WTC11 (cell line): Measurements from ENCODE around the gene ABCC6. TPM values are rescaled to one million over a fixed set of nuclear protein-coding genes. Genes with fewer than 3 reads are reported as not detected.

Experiments used
- ATAC-seq: fragments of 200-7000 bp; cut with Tn5 transposase; 2 replicates; pipeline ENCODE4 v1.10.0; 2021; ENCODE audit warnings: mild to moderate bottlenecking, moderate library complexity
- CTCF ChIA-PET: fragments of 300-600 bp; sonication (Branson Sonifier 250); formaldehyde crosslinking; loops from one replicate; lab custom pipeline; 2021; ENCODE audit warnings: antibody characterized with exemption; lab: Charles Lee
- POLR2A ChIA-PET: fragments of 350-600 bp; sonication (Branson Sonifier 250); formaldehyde crosslinking; loops from one replicate; lab custom pipeline; 2021; ENCODE audit warnings: antibody characterized with exemption; lab: Charles Lee
- DNase-seq: peaks from one replicate; pipeline ENCODE4 v3.0.0; 2021; ENCODE audit warnings: low spot score
- H3K27ac Mint-ChIP-seq: 2 replicates; pipeline ENCODE4 v1.8.0; 2021; ENCODE audit warnings: mixed read lengths
- H3K27me3 Mint-ChIP-seq: 2 replicates; pipeline ENCODE4 v1.8.0; 2021; ENCODE audit warnings: low read depth, mild to moderate bottlenecking, moderate library complexity, mixed read lengths
- H3K36me3 Mint-ChIP-seq: 2 replicates; pipeline ENCODE4 v1.8.0; 2021; ENCODE audit warnings: mixed read lengths
- H3K4me1 Mint-ChIP-seq: 2 replicates; pipeline ENCODE4 v1.8.0; 2022; ENCODE audit warnings: mixed read lengths
- H3K4me3 Mint-ChIP-seq: 2 replicates; pipeline ENCODE4 v1.8.0; 2021; ENCODE audit warnings: mild to moderate bottlenecking, moderate library complexity, mixed read lengths
- H3K9me3 Mint-ChIP-seq: 2 replicates; pipeline ENCODE4 v1.8.0; 2021; ENCODE audit warnings: mixed read lengths
- FOXK1 ChIP-seq: sonication (generic); formaldehyde crosslinking; IDR thresholded peaks from 2 replicates; pipeline ENCODE4 v1.8.0; 2022; ENCODE audit warnings: mild to moderate bottlenecking, moderate library complexity, missing genetic modification reagents
- FOXP1 ChIP-seq: sonication (generic); formaldehyde crosslinking; IDR thresholded peaks from 2 replicates; pipeline ENCODE4 v1.8.0; 2022; ENCODE audit warnings: missing genetic modification reagents, mild to moderate bottlenecking, moderate library complexity, borderline replicate concordance
- GRHL2 ChIP-seq: fragments of 250-450 bp; sonication (Bioruptor Pico); IDR thresholded peaks from 2 replicates; pipeline ENCODE4 v1.8.0; 2022; ENCODE audit warnings: mild to moderate bottlenecking, moderate library complexity; ENCODE audit not compliant: insufficient replicate concordance, severe bottlenecking
- IRF2 ChIP-seq: sonication (generic); formaldehyde crosslinking; IDR thresholded peaks from 2 replicates; pipeline ENCODE4 v1.8.0; 2022; ENCODE audit warnings: low read depth, missing genetic modification reagents, borderline replicate concordance
- KAT7 ChIP-seq: sonication (generic); formaldehyde crosslinking; IDR thresholded peaks from 2 replicates; pipeline ENCODE4 v1.8.1; 2023; ENCODE audit warnings: missing genetic modification reagents, mild to moderate bottlenecking, borderline replicate concordance
- NFATC4 ChIP-seq: fragments of 250-450 bp; sonication (Bioruptor Pico); IDR thresholded peaks from 2 replicates; pipeline ENCODE4 v1.9.0; 2021; ENCODE audit warnings: mild to moderate bottlenecking
- NFYB ChIP-seq: sonication (generic); formaldehyde crosslinking; conservative IDR thresholded peaks from 2 replicates; pipeline ENCODE4 v1.8.0; 2022; ENCODE audit warnings: low read depth, missing genetic modification reagents
- NR3C1 ChIP-seq: sonication (generic); formaldehyde crosslinking; conservative IDR thresholded peaks from 2 replicates; pipeline ENCODE4 v1.8.1; 2023; ENCODE audit warnings: low read depth, mild to moderate bottlenecking, missing genetic modification reagents
- SOX15 ChIP-seq: fragments of 250-450 bp; sonication (Bioruptor Pico); IDR thresholded peaks from 2 replicates; pipeline ENCODE4 v1.9.0; 2021; ENCODE audit warnings: mild to moderate bottlenecking
- TP53 ChIP-seq: sonication (generic); formaldehyde crosslinking; IDR thresholded peaks from 2 replicates; pipeline ENCODE4 v1.8.1; 2023; ENCODE audit warnings: mild to moderate bottlenecking, missing genetic modification reagents
- ZBTB21 ChIP-seq: sonication (generic); formaldehyde crosslinking; IDR thresholded peaks from 2 replicates; pipeline ENCODE4 v1.8.1; 2023; ENCODE audit warnings: mild to moderate bottlenecking, missing genetic modification reagents, borderline replicate concordance
- ZNF121 ChIP-seq: sonication (generic); formaldehyde crosslinking; IDR thresholded peaks from 2 replicates; pipeline ENCODE4 v1.8.0; 2023; ENCODE audit warnings: missing genetic modification reagents
- ZNF232 ChIP-seq: sonication (generic); formaldehyde crosslinking; IDR thresholded peaks from 2 replicates; pipeline ENCODE4 v1.8.0; 2022; ENCODE audit warnings: mild to moderate bottlenecking, missing genetic modification reagents
- ZNF263 ChIP-seq: sonication (generic); formaldehyde crosslinking; IDR thresholded peaks from 2 replicates; pipeline ENCODE4 v1.8.1; 2022; ENCODE audit warnings: low read depth, mild to moderate bottlenecking, moderate library complexity, missing genetic modification reagents
- ZNF416 ChIP-seq: fragments of 250-450 bp; sonication (Bioruptor Pico); IDR thresholded peaks from 2 replicates; pipeline ENCODE4 v1.9.0; 2021; ENCODE audit warnings: mild to moderate bottlenecking, inconsistent platforms
- total RNA-seq: library from RNA; stranded (reverse); gene quantifications from 3 replicates; pipeline ENCODE4 v1.2.3, GENCODE V29; 2021
- TF ChIP-seq, protein P1 (sequence below): fragments of 200-600 bp; IDR thresholded peaks from 2 replicates; pipeline ENCODE4 v1.8.0; 2022; ENCODE audit warnings: antibody characterized with exemption
- TF ChIP-seq, protein P2 (sequence below): sonication (generic); formaldehyde crosslinking; conservative IDR thresholded peaks from 2 replicates; pipeline ENCODE4 v1.8.1; 2023; ENCODE audit warnings: mild to moderate bottlenecking, low read depth, missing genetic modification reagents, moderate library complexity
- TF ChIP-seq, protein P3 (sequence below): fragments of 250-450 bp; sonication (Bioruptor Pico); IDR thresholded peaks from 2 replicates; pipeline ENCODE4 v2.1.2; 2022; ENCODE audit warnings: mild to moderate bottlenecking, moderate library complexity
- TF ChIP-seq, protein P4 (sequence below): sonication (generic); formaldehyde crosslinking; IDR thresholded peaks from 2 replicates; pipeline ENCODE4 v1.8.1; 2022; ENCODE audit warnings: low read depth, mild to moderate bottlenecking, moderate library complexity, missing genetic modification reagents, borderline replicate concordance
- TF ChIP-seq, protein P5 (sequence below): sonication (generic); formaldehyde crosslinking; IDR thresholded peaks from 2 replicates; pipeline ENCODE4 v1.8.1; 2023; ENCODE audit warnings: mild to moderate bottlenecking, moderate library complexity, missing genetic modification reagents

The ABCC6 gene
- total RNA-seq, 1 experiment from 2014 or later = 1.3 TPM

DNA sequence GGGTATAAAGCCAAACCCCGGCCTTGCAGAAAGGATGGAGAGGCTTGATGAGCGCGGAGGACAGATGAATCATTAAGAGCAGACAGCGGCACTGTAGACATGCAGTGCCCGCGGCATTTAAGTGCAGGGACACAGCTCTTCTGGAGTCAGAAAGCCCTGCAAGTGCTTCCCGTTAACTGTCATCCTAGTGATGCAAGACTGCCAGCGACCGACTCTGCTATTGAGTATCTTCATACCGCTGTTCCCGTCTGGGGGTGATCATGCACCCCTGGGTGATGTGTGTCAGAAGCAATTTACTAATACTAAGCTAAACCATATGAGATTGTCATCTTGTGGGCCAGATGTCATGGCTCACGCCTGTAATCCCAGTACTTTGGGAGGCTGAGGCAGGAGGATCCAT lies 101.0 kb downstream of the ABCC6 start:
- H3K4me1 Mint-ChIP-seq = no peaks in the 10 kb centered on the region
- no peak for ATAC-seq
- peaks cover 84% of the 10 kb centered on the region for H3K36me3 Mint-ChIP-seq
- H3K27ac Mint-ChIP-seq = no peak overlapping the region
- DNase-seq = no peak
- CTCF ChIA-PET = no interaction called here
- H3K27me3 Mint-ChIP-seq = no peaks in the 10 kb centered on the region
- TF ChIP-seq ZNF121 (0 out of 2 replicates have a peak, but pooled peaks have one; percentile 26), NFATC4 (no peak), FOXK1 (CRISPR knock-in tag) (no peak), KAT7 (no peak)
- TF ChIP-seq, protein P1, sequence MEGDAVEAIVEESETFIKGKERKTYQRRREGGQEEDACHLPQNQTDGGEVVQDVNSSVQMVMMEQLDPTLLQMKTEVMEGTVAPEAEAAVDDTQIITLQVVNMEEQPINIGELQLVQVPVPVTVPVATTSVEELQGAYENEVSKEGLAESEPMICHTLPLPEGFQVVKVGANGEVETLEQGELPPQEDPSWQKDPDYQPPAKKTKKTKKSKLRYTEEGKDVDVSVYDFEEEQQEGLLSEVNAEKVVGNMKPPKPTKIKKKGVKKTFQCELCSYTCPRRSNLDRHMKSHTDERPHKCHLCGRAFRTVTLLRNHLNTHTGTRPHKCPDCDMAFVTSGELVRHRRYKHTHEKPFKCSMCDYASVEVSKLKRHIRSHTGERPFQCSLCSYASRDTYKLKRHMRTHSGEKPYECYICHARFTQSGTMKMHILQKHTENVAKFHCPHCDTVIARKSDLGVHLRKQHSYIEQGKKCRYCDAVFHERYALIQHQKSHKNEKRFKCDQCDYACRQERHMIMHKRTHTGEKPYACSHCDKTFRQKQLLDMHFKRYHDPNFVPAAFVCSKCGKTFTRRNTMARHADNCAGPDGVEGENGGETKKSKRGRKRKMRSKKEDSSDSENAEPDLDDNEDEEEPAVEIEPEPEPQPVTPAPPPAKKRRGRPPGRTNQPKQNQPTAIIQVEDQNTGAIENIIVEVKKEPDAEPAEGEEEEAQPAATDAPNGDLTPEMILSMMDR = no peak
- TF ChIP-seq, protein P2, sequence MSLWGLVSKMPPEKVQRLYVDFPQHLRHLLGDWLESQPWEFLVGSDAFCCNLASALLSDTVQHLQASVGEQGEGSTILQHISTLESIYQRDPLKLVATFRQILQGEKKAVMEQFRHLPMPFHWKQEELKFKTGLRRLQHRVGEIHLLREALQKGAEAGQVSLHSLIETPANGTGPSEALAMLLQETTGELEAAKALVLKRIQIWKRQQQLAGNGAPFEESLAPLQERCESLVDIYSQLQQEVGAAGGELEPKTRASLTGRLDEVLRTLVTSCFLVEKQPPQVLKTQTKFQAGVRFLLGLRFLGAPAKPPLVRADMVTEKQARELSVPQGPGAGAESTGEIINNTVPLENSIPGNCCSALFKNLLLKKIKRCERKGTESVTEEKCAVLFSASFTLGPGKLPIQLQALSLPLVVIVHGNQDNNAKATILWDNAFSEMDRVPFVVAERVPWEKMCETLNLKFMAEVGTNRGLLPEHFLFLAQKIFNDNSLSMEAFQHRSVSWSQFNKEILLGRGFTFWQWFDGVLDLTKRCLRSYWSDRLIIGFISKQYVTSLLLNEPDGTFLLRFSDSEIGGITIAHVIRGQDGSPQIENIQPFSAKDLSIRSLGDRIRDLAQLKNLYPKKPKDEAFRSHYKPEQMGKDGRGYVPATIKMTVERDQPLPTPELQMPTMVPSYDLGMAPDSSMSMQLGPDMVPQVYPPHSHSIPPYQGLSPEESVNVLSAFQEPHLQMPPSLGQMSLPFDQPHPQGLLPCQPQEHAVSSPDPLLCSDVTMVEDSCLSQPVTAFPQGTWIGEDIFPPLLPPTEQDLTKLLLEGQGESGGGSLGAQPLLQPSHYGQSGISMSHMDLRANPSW = no peak
- no peak overlapping the region for H3K4me3 Mint-ChIP-seq
- POLR2A ChIA-PET = no interaction called here
- peaks cover 11% of the 10 kb centered on the region for H3K9me3 Mint-ChIP-seq

DNA sequence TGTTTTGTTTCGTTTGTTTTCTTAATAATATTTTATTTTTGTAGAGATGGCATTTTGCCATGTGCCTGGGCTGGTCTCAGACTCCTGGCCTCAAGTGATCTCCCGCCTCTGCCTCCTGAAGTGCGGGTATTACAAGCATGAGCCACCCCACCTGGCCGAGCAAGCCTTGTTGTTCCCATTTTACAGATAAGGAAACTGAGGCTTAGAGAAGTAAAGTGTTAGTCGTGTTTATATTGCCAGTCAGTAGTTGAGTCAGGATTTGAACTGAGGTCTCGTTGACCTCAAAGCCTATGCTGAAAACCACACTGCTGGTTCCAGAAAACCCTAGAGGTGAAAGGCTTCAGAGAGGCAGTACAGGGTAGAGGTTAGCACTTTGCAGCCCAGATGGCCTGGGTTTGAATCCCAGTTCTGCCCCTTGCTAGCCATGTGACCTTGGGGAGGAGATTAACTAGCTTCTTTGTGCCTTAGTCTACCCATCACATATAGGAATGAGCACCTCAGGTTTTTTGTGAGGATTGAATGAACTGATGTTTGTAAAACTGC lies 102.0 kb downstream of the ABCC6 start:
- no peak overlapping the region for H3K27ac Mint-ChIP-seq
- TF ChIP-seq, protein P3, sequence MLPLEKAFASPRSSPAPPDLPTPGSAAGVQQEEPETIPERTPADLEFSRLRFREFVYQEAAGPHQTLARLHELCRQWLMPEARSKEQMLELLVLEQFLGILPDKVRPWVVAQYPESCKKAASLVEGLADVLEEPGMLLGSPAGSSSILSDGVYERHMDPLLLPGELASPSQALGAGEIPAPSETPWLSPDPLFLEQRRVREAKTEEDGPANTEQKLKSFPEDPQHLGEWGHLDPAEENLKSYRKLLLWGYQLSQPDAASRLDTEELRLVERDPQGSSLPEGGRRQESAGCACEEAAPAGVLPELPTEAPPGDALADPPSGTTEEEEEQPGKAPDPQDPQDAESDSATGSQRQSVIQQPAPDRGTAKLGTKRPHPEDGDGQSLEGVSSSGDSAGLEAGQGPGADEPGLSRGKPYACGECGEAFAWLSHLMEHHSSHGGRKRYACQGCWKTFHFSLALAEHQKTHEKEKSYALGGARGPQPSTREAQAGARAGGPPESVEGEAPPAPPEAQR (CRISPR knock-in tag) = no peak
- TF ChIP-seq, protein P4, sequence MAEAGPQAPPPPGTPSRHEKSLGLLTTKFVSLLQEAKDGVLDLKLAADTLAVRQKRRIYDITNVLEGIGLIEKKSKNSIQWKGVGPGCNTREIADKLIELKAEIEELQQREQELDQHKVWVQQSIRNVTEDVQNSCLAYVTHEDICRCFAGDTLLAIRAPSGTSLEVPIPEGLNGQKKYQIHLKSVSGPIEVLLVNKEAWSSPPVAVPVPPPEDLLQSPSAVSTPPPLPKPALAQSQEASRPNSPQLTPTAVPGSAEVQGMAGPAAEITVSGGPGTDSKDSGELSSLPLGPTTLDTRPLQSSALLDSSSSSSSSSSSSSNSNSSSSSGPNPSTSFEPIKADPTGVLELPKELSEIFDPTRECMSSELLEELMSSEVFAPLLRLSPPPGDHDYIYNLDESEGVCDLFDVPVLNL = no peak
- TF ChIP-seq ZNF263 (CRISPR knock-in tag) = no peak
- TF ChIP-seq TP53 (CRISPR knock-in tag) = no peak
- TF ChIP-seq ZNF416 (CRISPR knock-in tag) = no peak
- TF ChIP-seq NFATC4 = no peak
- TF ChIP-seq, all 79 proteins: peak for 0
- no peak overlapping the region for H3K4me3 Mint-ChIP-seq
- H3K4me1 Mint-ChIP-seq = no peaks in the 10 kb centered on the region
- peaks cover 83% of the 10 kb centered on the region for H3K36me3 Mint-ChIP-seq
- no peak for DNase-seq
- POLR2A ChIA-PET = no interaction called here
- ATAC-seq = no peak
- H3K27me3 Mint-ChIP-seq = no peaks in the 10 kb centered on the region
- CTCF ChIA-PET = no interaction called here
- H3K9me3 Mint-ChIP-seq = peaks cover 11% of the 10 kb centered on the region

DNA sequence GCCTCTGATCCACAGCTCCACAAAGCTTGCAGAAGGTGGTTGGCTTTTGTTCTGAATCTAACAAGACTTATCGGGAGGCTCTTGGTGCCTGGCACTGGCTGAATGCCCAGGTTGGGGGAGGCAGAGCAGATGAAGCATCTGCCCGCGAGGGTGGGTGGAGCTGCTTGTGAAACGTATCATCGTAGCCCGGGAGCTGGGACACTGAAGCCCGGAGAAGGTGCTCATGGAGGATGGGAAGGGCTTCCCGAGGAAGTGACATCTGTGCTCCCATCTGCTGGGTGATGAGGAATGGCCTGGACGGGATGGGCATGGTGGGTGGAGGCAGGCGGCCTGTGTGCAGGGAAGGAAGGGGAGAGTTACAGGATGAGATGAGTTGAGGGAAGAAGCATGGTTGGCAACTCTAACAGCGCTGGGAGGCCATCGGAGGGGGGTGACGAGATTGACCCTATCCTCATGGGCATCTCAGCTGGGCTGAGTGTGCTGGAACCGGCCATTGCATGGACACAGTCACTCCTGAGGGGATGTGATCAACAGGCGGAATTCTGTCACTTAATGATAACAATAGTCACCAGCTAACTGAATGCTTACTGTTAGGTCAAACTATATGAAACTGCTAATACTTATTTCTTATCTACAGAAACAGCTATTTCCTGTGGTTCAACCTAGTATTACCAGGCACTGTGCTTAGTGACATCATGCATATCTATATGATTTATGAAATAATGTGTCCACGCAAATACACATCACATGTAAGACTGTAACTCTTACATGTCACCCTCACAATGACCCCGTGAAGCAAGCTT lies 102.7 kb downstream of the ABCC6 start:
- DNase-seq = no peak
- H3K27ac Mint-ChIP-seq = peak overlapping the region; percentile 4; the same call in 1 of the 2 replicates
- H3K4me1 Mint-ChIP-seq = no peaks in the 10 kb centered on the region
- ATAC-seq = no peak
- H3K9me3 Mint-ChIP-seq = peaks cover 11% of the 10 kb centered on the region
- ChIA-PET CTCF (no interaction called here), POLR2A (no interaction called here)
- no peak overlapping the region for H3K4me3 Mint-ChIP-seq
- no peaks in the 10 kb centered on the region for H3K27me3 Mint-ChIP-seq
- H3K36me3 Mint-ChIP-seq = peaks cover 82% of the 10 kb centered on the region
- TF ChIP-seq ZNF121 (no peak), GRHL2 (CRISPR knock-in tag) (no peak), ZBTB21 (CRISPR knock-in tag) (no peak), NFYB (no peak), FOXP1 (CRISPR knock-in tag) (no peak), NR3C1 (CRISPR knock-in tag) (no peak), SOX15 (CRISPR knock-in tag) (no peak), IRF2 (CRISPR knock-in tag) (no peak), ZNF232 (CRISPR knock-in tag) (no peak)
- TF ChIP-seq, protein P5, sequence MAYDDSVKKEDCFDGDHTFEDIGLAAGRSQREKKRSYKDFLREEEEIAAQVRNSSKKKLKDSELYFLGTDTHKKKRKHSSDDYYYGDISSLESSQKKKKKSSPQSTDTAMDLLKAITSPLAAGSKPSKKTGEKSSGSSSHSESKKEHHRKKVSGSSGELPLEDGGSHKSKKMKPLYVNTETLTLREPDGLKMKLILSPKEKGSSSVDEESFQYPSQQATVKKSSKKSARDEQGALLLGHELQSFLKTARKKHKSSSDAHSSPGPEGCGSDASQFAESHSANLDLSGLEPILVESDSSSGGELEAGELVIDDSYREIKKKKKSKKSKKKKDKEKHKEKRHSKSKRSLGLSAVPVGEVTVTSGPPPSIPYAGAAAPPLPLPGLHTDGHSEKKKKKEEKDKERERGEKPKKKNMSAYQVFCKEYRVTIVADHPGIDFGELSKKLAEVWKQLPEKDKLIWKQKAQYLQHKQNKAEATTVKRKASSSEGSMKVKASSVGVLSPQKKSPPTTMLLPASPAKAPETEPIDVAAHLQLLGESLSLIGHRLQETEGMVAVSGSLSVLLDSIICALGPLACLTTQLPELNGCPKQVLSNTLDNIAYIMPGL = no peak
- TF ChIP-seq, protein P2 = no peak
